Adipose tissue (tissue), 3 donors: Measurements from ENCODE around the gene PTER. TPM values are rescaled to one million over a fixed set of nuclear protein-coding genes. Genes with fewer than 3 reads are reported as not detected.

Experiments
- H3K27ac ChIP-seq: one replicate; pipeline ENCODE4 v1.5.1; 2013; ENCODE audit warnings: low read depth, low read length
- WGBS, 3 donors: extraction: QIAGEN DNeasy Blood & Tissue Kit; methylation state at CpG; one replicate each; pipeline ENCODE4 v1.1.7; 2013; 5-methylcytosine and 5-hydroxymethylcytosine counted together
- polyA plus RNA-seq, 3 donors: library from polyadenylated mRNA; stranded (reverse); fragments of 200-250 nt; gene quantifications; one replicate each; pipeline ENCODE4 v1.2.3, GENCODE V29; 2013
- donor health status: healthy with polysubstance abuse.
- donor health status: Bipolar disorder and iron deficiency.
- donor health status: healthy.

Gene PTER
- 1 to 10 TPM; 4.4 to 7.0 (median 5.5) TPM for polyA plus RNA-seq

GRCh38 chr10:16436758-16437539 is at the start of gene PTER:
TSS of gene PTER (plus strand) at chr10:16437010. CDS start at chr10:16484385, 47,375 bp downstream.
- no peak within 1 kb of the TSS for H3K27ac ChIP-seq
- 2 to 5% (median 5%) methylated on average over 48 to 49 of the region's 49 CpGs for WGBS, 3 donors

DNA sequence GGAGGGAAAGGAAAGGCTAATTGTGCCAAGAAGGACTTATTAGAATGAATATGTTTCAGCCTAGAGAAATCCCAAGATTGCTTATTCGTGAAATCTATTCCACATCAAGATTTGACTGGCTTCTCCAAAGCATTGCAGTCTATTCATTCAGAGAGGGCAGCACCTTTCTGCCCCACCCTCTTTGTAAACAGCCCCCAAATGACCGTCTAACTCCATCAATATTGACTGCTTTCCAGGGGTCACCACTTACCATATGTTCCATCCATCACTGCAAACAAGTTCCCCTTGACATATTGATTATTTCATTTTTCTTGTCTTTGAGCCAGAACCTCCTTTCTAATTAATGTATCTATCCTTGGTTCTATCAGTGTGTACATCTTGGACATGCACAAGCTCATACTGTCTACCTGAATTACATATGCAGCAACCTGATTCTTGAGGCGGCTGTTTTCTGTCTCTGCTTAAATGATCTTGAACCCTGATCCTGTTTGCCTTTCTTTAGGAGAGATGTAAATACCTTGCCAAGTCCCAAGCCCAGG is 44.2 kb upstream of the PTER start:
- WGBS, 3 donors, result 30 to 61% (median 49%) methylated on average over 3 of the region's 3 CpGs
- H3K27ac ChIP-seq, result no peak overlapping the region

- whole genome bisulfite sequencing, 3 donors, result 70 to 74% (median 72%) methylated on average over 4 of the region's 4 CpGs
- H3K27ac ChIP-seq, result no peak overlapping the region
Measured at GRCh38 chr10:16393271-16393858, 43.4 kb upstream of the PTER start.

- H3K27ac ChIP-seq, result no peak overlapping the region
- 81 to 91% (median 83%) methylated on average over 2 of the region's 2 CpGs for WGBS, 3 donors
Measured at GRCh38 chr10:16401416-16401815, 35.4 kb upstream of the PTER start.

DNA sequence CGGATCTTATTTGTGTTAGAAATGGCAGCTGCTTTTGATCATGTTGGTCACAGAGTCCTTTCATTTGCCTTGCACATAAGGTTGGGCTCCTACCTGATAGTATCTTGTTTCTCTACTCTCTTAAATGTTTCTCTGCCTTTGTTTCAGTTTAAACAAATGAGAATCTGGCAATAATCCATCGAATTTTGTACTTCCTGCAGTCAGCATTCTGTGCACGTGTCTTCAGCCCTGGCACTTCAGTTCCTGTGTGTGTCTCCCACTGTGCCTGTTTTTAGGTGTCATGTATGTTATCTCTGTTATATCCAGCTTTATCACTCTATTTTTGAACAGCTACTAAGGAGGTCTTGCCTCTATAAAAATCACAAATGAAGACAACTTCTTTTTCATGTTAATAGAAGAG is 28.4 kb upstream of the PTER start:
- WGBS, 3 donors, result 10 to 22% (median 16%) methylated on average over 3 of the region's 3 CpGs
- no peak overlapping the region for H3K27ac ChIP-seq

- no peak overlapping the region for H3K27ac ChIP-seq
- WGBS, 3 donors, result 39 to 50% (median 49%) methylated on average over 1 of the region's 1 CpG
Measured at GRCh38 chr10:16417341-16417740, 19.5 kb upstream of the PTER start.

DNA sequence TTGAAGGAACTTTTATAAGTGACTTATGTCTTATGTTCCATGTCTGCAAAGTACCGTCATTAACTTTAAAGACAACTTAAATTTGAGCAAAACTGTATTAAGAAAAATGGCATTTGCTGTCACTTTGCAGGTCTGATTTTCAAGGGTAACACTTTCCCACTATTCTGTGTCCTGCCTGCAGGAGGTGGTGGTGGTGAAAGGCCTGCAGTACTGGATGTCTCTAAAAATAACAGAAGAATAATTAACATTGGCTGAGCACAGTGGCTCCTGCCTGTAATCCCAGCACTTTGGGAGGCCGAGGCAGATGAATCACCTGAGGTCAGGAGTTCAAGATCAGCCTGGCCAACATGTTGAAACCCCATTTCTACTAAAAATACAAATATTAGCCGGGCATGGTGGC is 13.2 kb upstream of the PTER start:
- WGBS, 3 donors, result 71 to 86% (median 82%) methylated on average over 3 of the region's 3 CpGs
- no peak overlapping the region for H3K27ac ChIP-seq

DNA sequence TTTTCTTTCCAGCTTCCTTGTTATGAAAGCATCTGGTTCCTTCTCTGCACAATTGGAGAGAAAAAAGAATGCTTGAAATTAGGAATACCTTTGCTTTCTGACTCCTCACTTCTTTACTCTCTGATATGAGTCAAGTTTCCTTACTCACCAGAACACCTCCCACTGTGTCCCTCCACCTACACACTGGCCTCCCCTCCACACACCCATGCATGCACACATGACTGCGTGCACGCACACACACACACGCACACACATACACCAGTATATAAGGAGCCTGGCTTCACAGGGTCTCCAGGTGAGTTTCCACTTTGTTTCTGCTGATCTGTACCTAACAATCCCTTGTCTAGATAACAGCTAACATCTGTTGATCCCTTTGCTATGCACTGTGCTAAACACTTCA is 11.4 kb upstream of the PTER start:
- H3K27ac ChIP-seq, result no peak overlapping the region
- WGBS, 3 donors, result 72 to 95% (median 89%) methylated on average over 3 of the region's 3 CpGs

DNA sequence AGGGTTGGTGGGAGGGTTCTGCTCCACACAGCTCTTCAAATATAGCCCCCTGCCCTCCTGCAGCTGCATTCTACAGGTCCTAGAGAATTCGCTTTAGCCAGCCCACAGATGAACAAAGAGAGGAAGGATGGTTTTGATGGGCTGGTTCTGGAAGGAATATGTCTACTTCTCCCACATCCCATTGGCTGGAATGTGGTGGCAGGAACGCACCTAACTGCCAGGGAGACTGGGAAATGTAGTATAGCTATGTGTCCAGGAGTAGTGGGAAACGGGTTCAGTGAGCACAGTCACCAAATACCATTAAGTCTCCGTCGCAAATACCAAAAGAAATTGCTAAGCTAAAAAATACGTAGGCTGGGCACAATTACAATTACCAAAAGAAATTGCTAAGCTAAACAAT is 7.3 kb upstream of the PTER start:
- no peak overlapping the region for H3K27ac ChIP-seq
- 75 to 90% (median 81%) methylated on average over 6 of the region's 6 CpGs for WGBS, 3 donors

- WGBS, 3 donors, result 1 to 2% (median 2%) methylated on average over 9 of the region's 9 CpGs
- H3K27ac ChIP-seq, result no peak overlapping the region
Measured at GRCh38 chr10:16436367-16436757, 448 bp upstream of the PTER start.

DNA sequence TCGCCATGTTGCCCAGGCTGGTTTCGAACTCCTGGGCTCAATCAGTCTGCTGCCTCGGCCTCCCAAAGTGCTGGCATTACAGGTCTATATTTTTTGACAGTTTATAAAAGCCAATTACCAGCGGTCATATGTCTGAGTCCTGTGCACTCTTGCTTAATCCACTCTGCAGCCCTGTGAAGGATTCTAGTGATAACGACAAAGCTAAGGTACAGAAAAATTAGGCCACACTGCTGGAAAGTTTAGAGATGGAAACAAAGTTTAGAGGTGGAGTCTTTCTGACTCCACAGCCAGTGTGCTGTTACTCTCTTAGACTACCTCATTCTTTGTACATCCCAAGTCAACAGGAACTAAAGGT is 707 bp downstream of the PTER start:
- 67 to 76% (median 74%) methylated on average over 5 of the region's 5 CpGs for WGBS, 3 donors

GRCh38 chr10:16439295-16439694 is 2.5 kb downstream of the PTER start:
- H3K27ac ChIP-seq, result no peak overlapping the region
- 58 to 70% (median 60%) methylated on average over 1 of the region's 1 CpG for WGBS, 3 donors

More for the DNA sequence above, 707 bp downstream of the PTER start:
- no peak overlapping the region for H3K27ac ChIP-seq

DNA sequence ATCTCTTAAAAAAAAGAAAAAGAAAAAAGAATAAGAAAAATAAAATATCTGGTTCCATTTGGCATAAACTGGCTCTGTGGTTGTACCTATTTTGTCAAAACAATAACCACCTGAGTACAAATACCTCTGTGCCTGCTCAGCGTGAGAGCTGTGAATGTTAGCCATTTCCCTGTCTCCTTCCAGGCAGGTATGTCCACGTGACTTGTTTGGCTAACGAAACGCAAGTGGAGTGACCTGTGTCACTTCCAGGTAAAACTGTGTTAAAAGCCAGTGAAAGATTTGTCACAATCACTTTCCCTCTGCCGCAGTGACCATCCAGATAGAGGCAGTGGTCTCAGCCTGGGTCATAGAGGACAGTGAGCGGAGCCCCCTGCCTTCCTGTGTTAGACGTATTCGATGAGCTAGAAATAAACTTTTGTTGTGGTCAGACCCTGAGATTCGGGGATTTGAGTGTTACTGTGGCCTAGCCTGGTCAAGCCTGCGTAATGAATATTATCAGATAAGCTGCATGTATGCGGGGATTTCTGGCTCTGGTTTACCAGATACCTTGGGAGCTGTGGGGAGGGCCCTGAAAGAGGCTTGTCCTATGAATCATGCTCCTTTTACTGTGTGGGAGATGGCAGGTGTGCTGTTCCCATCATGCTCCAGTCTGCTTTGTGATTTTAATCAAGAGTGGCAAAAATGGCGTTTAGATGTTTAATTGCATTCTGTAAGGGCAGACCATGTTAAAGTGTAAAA is 3.8 kb downstream of the PTER start:
- no peak overlapping the region for H3K27ac ChIP-seq
- WGBS, 3 donors, result 32 to 89% (median 82%) methylated on average over 12 of the region's 12 CpGs

- H3K27ac ChIP-seq, result no peak overlapping the region
- WGBS, 3 donors, result 43 to 69% (median 59%) methylated on average over 9 of the region's 9 CpGs
Measured at GRCh38 chr10:16441173-16441840, 4.5 kb downstream of the PTER start.

- 95 to 96% (median 96%) methylated on average over 1 of the region's 1 CpG for WGBS, 3 donors
Measured at GRCh38 chr10:16442914-16443313, 6.1 kb downstream of the PTER start.

DNA sequence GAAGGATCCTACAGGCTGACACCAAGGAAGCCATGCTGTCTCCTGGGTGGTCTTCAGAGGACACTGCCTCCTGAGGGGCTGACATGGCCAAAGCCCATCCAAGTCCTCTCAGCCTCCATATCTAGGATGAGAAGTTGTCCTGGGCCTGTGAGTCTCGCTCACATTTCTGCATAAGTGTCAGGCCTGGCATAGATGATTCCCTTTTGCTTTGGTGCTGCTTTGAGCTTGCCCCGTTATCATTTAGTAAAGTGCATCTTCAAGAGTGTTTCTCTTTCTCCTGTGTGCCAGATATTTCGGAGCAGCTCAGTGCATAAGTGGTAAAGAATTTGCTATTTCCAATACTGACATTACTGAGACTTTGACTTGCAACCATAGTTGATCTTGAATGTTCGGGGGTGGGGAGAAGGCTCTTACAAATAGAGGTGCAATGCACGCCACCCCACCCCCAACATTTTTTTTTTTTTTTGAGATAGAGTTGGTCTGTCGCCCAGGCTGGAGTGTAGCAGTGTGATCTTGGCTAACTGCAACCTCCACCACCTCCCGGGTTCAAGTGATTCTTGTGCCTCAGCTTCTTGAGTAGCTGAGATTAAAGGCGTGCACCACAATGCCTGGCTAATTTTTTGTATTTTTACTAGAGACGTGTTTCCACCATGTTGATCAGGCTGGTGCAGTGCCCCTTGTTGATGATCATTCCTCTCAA is 9.1 kb downstream of the PTER start:
- 94 to 96% (median 96%) methylated on average over 9 of the region's 9 CpGs for WGBS, 3 donors
- H3K27ac ChIP-seq, result no peak overlapping the region

More at GRCh38 chr10:16442914-16443313, 6.1 kb downstream of the PTER start:
- no peak overlapping the region for H3K27ac ChIP-seq

DNA sequence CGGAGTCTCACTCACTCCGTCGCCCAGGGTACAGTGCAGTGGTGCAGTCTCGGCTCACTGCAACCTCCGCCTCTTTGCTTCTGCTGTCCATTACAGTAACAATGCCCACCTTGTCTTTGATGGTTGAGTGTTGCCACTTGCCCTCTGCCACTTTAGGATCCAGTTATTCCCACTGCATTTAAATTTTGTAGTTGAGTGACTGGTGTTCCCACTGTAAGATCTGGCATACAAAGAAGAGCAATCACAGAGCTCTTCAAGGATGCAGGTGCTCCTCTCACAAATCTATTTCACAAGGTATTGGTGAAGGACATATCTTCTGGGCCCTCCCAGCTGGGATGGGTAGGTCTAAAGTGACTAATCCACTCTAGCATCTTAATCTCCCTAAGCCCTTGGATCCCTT is 12.6 kb downstream of the PTER start:
- no peak overlapping the region for H3K27ac ChIP-seq
- 96 to 99% (median 98%) methylated on average over 4 to 5 of the region's 5 CpGs for WGBS, 3 donors
